Endodermal cell (in vitro differentiated cells): Measurements from ENCODE around the gene CEP135. TPM values are rescaled to one million over a fixed set of nuclear protein-coding genes. Genes with fewer than 3 reads are reported as not detected.

ENCODE experiments used
- DNase-seq: peaks from one replicate; pipeline ENCODE4 v3.0.0-alpha.2; 2017
- H3K27ac ChIP-seq: 2 replicates; pipeline ENCODE4 v1.5.1; 2013; ENCODE audit warnings: mild to moderate bottlenecking, low read depth, low read length, moderate library complexity
- H3K27me3 ChIP-seq: 2 replicates; pipeline ENCODE4 v1.6.1; 2013; ENCODE audit warnings: mild to moderate bottlenecking, low read length, moderate library complexity; ENCODE audit not compliant: insufficient read depth, control insufficient read depth, poor library complexity, severe bottlenecking
- H3K36me3 ChIP-seq: 2 replicates; pipeline ENCODE4 v1.7.0; 2013; ENCODE audit warnings: mild to moderate bottlenecking, low read length, moderate library complexity; ENCODE audit not compliant: control insufficient read depth, insufficient read depth
- H3K4me1 ChIP-seq: one replicate; pipeline ENCODE4 v1.7.0; 2013; ENCODE audit warnings: low read length; ENCODE audit not compliant: control insufficient read depth, insufficient read depth
- H3K4me3 ChIP-seq: 2 replicates; pipeline ENCODE4 v1.5.1; 2013; ENCODE audit warnings: mild to moderate bottlenecking, low read length, moderate library complexity
- H3K9ac ChIP-seq: 2 replicates; pipeline ENCODE4 v1.6.1; 2013; ENCODE audit warnings: mild to moderate bottlenecking, low read length, moderate library complexity; ENCODE audit not compliant: poor library complexity, severe bottlenecking; ENCODE audit errors: extremely low read depth
- H3K9me3 ChIP-seq: 2 replicates; pipeline ENCODE4 v1.6.1; 2013; ENCODE audit warnings: mild to moderate bottlenecking, low read length, moderate library complexity; ENCODE audit not compliant: control insufficient read depth
- H3K27ac Mint-ChIP-seq: 2 replicates; pipeline ENCODE4 v1.8.0; 2020; ENCODE audit warnings: mixed read lengths
- H3K27me3 Mint-ChIP-seq: 2 replicates; pipeline ENCODE4 v1.8.0; 2021; ENCODE audit warnings: mild to moderate bottlenecking, mixed read lengths; ENCODE audit not compliant: insufficient read depth
- H3K36me3 Mint-ChIP-seq: 2 replicates; pipeline ENCODE4 v1.8.0; 2020; ENCODE audit warnings: low read depth, mixed read lengths
- H3K4me1 Mint-ChIP-seq: 2 replicates; pipeline ENCODE4 v1.8.0; 2020; ENCODE audit warnings: mixed read lengths
- H3K4me3 Mint-ChIP-seq: 2 replicates; pipeline ENCODE4 v1.8.0; 2020; ENCODE audit warnings: mild to moderate bottlenecking, moderate library complexity, mixed read lengths
- H3K9me3 Mint-ChIP-seq: 2 replicates; pipeline ENCODE4 v1.8.0; 2020; ENCODE audit warnings: mild to moderate bottlenecking, mixed read lengths
- WGBS, 2 experiments: methylation state at CpG; one replicate each; pipeline versions ENCODE4 v1.1.5 to v1.1.7; 2013; ENCODE audit warnings: missing lambda C conversion rate in 2 of 2, mixed read lengths in 1 of 2; ENCODE audit not compliant: insufficient coverage in 1 of 2, insufficient read length in 1 of 2; 5-methylcytosine and 5-hydroxymethylcytosine counted together
- total RNA-seq, 2 donors: library from RNA; stranded (reverse); fragmentation: NEBNext Ultra II Directional in 1 of 2; extraction: Animal tissue kit (Norgen Biotek cat#: 25700) in 1 of 2; gene quantifications; 2 replicates in 1 of 2; 3 replicates in 1 of 2; pipeline ENCODE4 v1.2.1, GENCODE V29; 2021
- TF ChIP-seq, protein P1 (sequence below): fragments of 200-600 bp; sonication (generic); conservative IDR thresholded peaks from 2 replicates; pipeline ENCODE4 v1.5.0; 2021; ENCODE audit warnings: antibody characterized with exemption, mild to moderate bottlenecking

CEP135 gene
- total RNA-seq, 2 donors from 2014 or later: 28.0 to 37.4 TPM

DNA sequence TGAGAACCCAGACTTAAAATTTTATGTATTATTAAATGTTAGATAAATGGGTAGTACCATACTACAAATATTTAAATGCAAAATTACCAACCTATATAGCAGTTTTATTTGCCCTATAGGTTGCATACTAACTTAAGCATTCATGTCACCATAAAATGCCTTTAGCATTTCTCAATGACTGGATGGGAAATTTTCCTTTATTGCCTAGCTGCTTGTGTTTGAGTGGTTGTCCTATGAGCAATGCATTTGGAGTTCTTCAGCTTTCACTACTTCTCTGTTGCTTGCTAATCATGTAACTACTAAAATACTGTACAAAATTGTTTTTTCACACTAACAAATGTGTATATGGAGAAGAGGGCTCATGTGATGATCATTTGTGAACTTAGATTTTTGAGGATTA is 44.2 kb upstream of the CEP135 start:
- Histone ChIP-seq H3K9me3 (no peaks in the 10 kb centered on the region), H3K4me1 (no peaks in the 10 kb centered on the region), H3K9ac (no peak overlapping the region), H3K27me3 (no peaks in the 10 kb centered on the region), H3K27ac (no peak overlapping the region), H3K4me3 (no peak overlapping the region), H3K36me3 (peaks cover 52% of the 10 kb centered on the region)
- H3K4me3 Mint-ChIP-seq: no peak overlapping the region
- no peak for DNase-seq
- H3K9me3 Mint-ChIP-seq: no peaks in the 10 kb centered on the region
- no peak overlapping the region for H3K27ac Mint-ChIP-seq
- TF ChIP-seq, protein P1, sequence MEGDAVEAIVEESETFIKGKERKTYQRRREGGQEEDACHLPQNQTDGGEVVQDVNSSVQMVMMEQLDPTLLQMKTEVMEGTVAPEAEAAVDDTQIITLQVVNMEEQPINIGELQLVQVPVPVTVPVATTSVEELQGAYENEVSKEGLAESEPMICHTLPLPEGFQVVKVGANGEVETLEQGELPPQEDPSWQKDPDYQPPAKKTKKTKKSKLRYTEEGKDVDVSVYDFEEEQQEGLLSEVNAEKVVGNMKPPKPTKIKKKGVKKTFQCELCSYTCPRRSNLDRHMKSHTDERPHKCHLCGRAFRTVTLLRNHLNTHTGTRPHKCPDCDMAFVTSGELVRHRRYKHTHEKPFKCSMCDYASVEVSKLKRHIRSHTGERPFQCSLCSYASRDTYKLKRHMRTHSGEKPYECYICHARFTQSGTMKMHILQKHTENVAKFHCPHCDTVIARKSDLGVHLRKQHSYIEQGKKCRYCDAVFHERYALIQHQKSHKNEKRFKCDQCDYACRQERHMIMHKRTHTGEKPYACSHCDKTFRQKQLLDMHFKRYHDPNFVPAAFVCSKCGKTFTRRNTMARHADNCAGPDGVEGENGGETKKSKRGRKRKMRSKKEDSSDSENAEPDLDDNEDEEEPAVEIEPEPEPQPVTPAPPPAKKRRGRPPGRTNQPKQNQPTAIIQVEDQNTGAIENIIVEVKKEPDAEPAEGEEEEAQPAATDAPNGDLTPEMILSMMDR: no peak
- no peaks in the 10 kb centered on the region for H3K4me1 Mint-ChIP-seq
- H3K27me3 Mint-ChIP-seq: no peaks in the 10 kb centered on the region
- H3K36me3 Mint-ChIP-seq: peaks cover 28% of the 10 kb centered on the region

DNA sequence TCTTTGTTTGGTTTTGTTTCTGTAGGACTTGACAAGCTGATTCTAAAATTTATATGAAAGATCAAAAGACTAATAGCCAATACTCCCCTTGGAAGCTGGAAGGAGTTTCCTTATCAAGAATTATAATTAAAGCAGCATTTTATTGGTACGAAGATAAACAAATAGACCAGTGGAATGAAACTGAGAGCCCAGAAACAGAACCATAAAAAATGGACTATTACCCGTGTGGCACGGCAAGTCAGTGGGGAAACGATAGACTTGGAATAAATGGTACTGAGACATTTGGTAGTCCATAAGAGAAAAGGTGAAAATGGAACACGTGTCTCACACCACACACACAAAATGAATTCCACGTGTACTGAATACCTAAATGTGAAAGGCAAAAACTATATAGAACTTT is 42.4 kb upstream of the CEP135 start:
- TF ChIP-seq, protein P1: no peak

DNA sequence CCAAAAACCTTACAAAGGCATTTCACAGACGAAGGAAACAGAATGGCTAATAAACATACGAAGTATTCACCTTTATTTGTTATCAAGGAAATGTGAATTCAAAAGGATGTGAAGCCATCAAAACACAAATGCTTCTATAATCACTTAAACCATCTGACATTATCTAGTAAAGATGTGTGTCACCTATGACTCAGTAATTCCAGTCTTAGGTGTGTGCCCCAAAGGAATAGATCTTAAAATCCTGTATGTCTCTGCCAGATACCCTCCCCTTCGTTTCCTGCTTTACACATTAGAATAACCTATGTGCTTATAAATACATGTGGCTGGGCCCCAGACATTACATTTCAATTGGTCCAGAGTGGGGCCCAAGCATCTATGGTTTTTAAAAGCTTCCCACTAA is 41.8 kb upstream of the CEP135 start:
- H3K9ac ChIP-seq: no peak overlapping the region
- Mint-ChIP-seq H3K9me3 (no peaks in the 10 kb centered on the region), H3K4me3 (no peak overlapping the region), H3K4me1 (no peaks in the 10 kb centered on the region), H3K36me3 (peaks cover 16% of the 10 kb centered on the region), H3K27ac (peak overlapping the region; percentile 48), H3K27me3 (no peaks in the 10 kb centered on the region)
- DNase-seq: no peak
- peaks cover 30% of the 10 kb centered on the region for H3K36me3 ChIP-seq
- H3K27ac ChIP-seq: no peak overlapping the region
- H3K9me3 ChIP-seq: no peaks in the 10 kb centered on the region
- TF ChIP-seq, protein P1: no peak
- WGBS, 2 experiments: 93 to 100% methylated on average over 2 of the region's 3 CpGs
- no peak overlapping the region for H3K4me3 ChIP-seq
- no peaks in the 10 kb centered on the region for H3K4me1 ChIP-seq
- H3K27me3 ChIP-seq: no peaks in the 10 kb centered on the region

More for the DNA sequence above, 42.4 kb upstream of the CEP135 start:
- Mint-ChIP-seq H3K4me1 (no peaks in the 10 kb centered on the region), H3K36me3 (peaks cover 16% of the 10 kb centered on the region), H3K9me3 (no peaks in the 10 kb centered on the region), H3K27ac (no peak overlapping the region), H3K27me3 (no peaks in the 10 kb centered on the region), H3K4me3 (no peak overlapping the region)
- Histone ChIP-seq H3K4me3 (no peak overlapping the region), H3K27ac (no peak overlapping the region), H3K27me3 (no peaks in the 10 kb centered on the region), H3K9ac (no peak overlapping the region), H3K36me3 (peaks cover 36% of the 10 kb centered on the region), H3K4me1 (no peaks in the 10 kb centered on the region), H3K9me3 (no peaks in the 10 kb centered on the region)
- WGBS, 2 experiments: 73 to 89% methylated on average over 3 to 6 of the region's 6 CpGs
- DNase-seq: no peak
